Measurements from ENCODE around the gene BHLHE23.

Gene BHLHE23

DNA sequence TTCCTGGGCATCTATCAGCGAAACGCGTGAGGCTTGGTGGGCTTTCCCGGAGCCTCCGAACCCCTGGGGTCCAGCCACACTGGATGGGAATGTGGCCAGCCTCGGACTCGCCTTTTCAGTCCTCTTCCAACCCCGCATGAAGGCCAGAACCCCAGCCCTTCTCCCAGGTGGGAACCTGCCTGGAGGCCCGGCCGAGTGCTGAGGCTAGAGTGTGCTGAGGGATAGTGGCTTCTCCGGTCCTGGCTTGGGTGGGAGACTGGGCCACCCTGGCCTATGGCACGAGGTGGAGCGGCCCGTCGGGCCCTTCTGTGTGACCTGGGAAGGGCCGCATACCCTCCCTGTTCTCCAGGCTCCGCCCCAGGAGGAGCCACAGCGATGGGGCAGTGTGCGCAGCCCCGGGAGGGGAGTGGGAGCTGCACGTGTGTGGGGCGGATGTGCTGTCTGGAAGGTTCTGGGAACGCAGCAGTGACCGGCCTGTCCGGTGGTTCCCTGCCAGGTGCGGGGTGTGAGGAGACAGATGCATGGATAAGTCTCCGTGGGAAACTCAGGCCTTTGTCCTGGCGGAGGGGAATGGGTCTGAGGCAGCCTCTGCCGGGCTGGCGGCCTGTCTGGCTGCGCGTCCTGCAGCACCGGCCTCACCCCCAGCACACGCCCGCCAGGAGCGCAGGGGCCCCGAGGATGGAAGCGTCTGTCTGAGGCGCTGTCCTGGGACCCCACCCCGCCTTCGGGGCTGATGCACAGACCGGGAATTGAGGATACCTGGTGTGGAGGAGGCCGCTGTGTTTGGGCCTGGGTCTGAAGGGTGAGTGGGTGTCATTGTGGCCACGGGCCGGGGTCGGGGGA, 1.1 kb upstream of the BHLHE23 start:
- DNase-seq: no peak

DNA sequence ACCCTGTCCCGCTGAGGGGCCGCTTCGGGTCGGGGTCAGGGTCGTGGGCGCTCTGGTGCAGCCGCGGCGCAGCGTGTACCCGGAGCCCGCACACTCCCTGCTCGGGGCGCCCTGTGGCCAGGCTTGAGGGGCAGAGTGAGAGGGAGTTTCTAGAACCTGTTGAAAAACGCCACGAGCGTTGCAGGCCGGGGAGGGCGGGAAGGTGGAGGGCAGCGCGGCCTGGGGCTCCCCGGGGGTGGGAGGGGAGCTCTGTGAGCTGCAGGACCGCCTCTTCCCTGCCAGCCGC, 539 bp upstream of the BHLHE23 start:
- DNase-seq: no peak

GRCh38 chr20:63005862-63006539, 763 bp downstream of the BHLHE23 start:
- DNase-seq: no peak

DNA sequence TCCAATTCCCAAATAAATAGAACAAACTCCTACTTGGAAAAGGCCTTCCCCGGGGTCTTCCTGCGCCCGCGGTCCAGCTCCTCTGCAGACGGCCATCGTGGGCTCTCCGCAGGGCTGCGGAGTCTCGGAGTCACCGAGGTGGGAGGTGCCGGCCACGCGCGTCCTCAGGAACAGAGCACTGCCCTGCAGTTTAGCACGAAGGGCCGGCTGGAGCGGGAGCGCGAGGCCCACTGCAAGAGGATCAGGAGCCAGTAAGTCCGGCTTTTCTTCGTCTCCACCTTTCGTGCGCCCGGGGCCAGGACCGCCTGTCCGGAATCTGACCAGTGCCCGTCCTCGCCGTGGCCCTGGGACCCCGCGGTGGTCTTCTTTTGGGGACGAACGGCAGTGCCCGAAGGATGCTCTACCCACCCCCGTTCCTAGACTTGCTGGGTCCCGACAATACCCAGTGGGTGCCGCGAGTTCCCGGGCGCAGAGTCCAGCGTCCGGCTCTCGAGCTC, 1.4 kb downstream of the BHLHE23 start:
- no peak for DNase-seq

DNA sequence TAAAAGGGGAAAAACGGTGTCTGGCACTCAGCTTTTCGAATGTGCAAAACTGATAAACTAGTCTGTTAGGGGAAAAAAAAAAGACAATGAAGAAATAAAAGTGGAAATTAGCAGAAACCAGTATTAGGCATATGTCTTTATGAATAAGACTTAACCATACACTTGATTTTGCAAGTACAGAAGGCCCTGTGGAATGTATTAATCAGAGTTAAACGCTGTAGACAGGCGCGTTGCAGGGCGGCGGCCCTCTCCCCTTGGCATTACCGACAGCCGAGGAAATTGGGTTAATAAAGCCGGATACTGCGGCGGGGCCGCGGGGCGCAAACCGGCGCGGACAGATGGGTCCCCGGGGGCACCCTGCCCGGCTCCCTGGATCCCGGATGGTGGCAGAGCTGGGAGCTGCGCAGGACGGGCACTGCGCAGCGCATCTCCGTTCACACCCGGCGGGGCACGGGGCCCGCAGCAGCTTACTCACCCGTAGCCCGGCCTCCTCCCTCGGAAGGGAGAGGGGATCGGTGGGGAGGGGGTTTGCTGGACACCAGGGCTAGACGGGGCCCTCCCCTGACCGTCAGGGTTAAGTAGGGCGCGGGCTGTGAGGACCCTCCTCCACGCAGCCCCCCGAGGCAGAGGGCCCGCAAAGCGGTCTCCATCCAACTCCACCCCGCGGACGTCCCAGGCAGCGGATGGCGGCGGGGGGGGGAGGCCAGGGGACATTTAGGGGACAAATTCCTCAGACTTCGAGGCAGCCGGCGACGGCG, 2.0 kb downstream of the BHLHE23 start:
- no peak for DNase-seq

DNA sequence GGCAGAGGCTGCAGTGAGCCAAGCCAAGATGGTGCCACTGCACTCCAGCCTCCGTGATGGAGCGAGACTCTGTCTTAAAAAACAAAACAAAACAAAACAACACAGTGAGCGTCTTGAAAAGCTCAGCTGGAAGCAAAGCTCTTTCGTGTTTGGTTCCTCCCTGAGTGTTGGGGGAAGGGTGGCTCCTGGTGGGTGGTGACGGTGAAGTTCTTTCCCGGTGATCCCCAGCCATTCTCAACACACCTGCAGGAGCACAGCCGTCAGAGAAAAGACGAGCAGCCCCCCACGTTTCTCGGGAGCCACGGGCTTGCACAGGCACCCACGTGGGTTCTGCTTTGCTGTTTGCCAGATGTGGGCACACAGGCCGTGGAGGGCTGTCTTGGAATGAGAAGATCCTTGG, 3.2 kb downstream of the BHLHE23 start:
- no peak for DNase-seq

- DNase-seq: no peak
These were observed 4.3 kb downstream of the BHLHE23 start for GRCh38 chr20:63002511-63002910.

DNA sequence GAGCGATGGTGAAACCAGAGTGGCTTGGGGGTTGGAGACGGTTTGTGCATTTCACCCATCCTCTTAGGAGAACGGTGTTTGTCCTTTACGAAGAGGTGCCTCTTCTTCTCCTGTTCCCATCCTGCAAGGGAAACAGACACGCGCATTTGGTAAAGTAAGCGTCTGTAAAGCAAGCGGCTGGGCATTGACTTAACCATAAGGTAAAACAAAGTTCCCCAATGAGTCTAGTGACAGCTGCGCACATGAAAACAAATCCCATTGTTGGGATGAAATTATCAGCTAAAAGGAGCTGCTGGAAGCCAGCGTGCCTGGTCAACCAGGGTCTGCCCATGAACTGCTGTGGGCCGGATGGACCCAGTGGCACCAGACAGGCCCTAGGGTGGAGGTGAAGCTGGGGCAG, 5.8 kb downstream of the BHLHE23 start:
- no peak for DNase-seq

GRCh38 chr20:63000036-63000435, 6.7 kb downstream of the BHLHE23 start:
- DNase-seq: no peak

- DNase-seq: no peak
These were observed 7.2 kb downstream of the BHLHE23 start for GRCh38 chr20:62999580-62999979.

GRCh38 chr20:62998449-62998848, 8.3 kb downstream of the BHLHE23 start:
- no peak for DNase-seq

DNA sequence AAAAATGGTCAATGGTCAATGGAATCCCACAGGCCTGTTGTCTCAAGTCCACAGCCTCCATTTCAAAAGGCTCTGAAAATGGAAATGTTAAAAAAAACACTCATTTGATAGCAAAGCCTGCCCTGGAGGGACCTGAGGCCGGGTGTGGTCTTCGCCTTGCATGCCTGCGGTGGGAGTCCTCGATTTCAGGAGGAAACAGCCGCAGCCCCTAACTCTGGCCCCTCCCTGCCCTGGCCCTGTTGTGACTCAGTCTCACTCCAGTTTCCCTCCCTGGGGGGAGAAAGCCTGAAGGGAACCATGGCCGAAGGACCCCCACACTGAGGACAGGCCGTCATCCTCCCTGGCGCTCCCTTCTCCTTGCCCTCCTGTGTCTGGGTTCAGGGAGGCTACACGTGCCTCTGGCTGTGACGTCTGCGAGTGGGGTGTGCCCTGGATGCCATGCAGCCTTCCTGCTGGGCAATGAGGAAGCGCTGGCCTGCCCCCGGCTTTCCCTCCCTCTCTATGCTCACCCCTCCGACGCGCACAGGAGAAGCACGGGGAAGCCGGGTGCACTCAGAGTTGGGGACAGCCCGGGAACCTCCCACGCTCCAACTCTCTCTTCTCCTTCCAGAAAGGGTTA, 9.2 kb downstream of the BHLHE23 start:
- DNase-seq: no peak

GRCh38 chr20:62996596-62996982, 10.2 kb downstream of the BHLHE23 start:
- DNase-seq: no peak

- DNase-seq: no peak
These were observed 10.7 kb downstream of the BHLHE23 start for GRCh38 chr20:62995898-62996595.

DNA sequence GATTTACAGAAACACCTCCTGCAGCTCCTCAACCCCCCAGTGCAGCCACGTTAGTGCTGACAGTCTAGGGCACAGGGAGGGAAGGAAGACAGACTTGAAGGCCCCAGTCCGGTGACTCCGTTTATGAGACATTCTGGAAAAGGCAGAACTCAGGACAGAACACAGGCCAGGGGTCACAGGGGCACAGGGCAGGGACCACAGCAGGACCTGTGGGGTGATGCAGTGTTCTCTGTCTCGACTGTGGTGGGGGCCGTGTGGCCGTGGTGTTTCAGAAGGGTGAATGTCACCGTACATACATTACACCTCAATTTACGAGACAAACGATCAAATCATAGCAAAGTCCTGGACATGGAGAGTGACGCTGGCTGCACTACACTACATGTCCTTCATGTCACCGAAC, 11.3 kb downstream of the BHLHE23 start:
- DNase-seq: no peak

- no peak for DNase-seq
These were observed 11.9 kb downstream of the BHLHE23 start for GRCh38 chr20:62994869-62995281.

- no peak for DNase-seq
These were observed 12.8 kb downstream of the BHLHE23 start for GRCh38 chr20:62993856-62994494.

GRCh38 chr20:62991863-62992262, 14.9 kb downstream of the BHLHE23 start:
- DNase-seq: no peak

DNA sequence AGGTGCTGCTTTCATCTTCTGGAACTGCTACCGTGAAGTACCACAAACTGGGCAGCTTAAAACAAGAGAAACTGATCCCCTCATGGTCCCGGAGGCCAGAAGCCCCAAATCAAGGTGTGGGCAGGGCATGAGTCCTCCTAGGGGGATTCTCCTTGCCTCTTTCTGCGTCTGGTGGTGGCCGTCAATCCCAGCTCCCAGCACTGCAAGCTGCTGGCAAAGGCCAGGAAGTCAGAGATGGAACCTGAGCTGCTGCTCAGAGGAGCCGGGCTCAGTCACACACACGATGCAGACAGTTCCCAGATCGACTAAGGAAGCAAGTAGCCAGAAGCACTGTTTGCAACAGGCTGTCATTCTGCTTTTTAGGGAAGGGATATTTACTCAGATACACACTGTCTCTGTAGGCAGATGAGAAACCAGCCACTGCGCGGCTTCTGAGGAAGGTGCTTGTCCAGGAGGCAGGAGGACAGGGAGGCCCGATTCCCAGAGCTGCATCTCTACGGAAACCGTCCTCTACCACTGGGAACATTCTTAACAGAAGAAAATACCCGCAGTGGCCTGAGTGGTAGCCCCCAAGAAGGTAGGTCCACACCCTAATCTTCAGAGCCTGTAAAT, 15.5 kb downstream of the BHLHE23 start:
- DNase-seq: no peak

DNA sequence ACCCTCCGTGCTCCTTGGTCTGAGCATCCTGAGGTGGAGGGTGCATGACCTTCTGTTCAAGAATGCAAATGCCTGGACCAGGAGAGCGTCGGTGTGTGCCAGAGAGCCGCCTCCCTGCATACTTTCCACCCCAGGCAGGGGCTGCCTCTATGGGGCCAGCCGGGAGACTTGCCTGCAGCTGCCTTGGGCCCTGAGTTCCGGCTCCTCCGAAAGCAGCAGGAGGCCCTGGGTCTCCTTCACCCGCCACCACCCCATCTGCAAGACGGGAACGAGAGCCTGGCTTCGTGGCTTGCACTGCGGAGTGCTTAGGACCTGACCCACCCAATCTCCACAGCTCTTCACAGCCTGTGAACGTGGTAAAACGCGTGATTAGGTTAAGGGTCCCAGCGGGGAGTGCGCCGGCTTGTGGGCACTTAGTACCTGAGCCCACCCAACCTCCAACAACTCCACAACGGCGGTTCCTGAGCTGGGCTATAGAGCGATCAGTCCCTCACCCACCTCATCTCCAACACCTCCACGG, 16.4 kb downstream of the BHLHE23 start:
- no peak for DNase-seq

DNA sequence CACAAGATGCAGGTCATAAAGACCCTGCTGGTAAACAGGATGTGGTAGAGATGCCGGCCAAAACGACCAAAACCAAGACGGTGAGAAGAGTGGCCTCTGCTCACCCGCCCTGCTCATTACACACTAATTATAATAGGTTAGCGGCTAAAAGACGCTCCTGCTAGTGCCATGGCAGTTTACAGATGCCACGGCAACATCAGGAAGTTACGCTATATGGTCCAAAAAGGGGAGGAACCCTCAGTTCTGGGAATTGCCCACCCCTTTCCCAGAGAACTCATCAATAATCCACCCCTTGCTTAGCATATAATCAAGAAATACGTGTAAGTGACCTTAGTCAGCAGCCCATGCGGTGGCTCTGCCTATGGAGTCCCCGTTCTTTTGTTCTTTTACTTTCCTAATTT, 17.6 kb downstream of the BHLHE23 start:
- DNase-seq: no peak

DNA sequence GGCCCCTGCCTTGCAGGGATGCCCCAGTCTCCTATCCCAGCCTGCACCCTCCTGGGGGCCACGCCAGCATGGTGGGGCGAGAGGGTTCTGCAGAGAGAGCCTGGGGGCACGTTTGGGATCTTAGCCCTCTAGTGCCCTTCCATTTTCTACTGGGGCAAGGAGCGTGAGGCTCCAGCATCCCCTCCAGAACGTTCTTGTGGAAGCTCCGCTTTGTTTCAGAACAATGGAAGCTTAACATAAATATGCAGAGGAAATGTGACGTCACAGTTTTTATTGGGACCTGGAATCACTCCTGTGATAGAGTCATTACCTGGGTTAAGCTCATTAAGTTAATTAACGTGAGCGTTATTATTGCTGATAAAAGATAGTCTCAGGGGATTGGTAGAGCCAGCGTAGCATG, 19.6 kb downstream of the BHLHE23 start:
- no peak for DNase-seq
